ENCODE measurements around the gene RIOK1.
"Not testable (repeated sequence)": the region's sequence is repeated elsewhere in the genome, so short reads cannot be mapped to it uniquely, and the experiment has no call there.

RIOK1 gene

DNA sequence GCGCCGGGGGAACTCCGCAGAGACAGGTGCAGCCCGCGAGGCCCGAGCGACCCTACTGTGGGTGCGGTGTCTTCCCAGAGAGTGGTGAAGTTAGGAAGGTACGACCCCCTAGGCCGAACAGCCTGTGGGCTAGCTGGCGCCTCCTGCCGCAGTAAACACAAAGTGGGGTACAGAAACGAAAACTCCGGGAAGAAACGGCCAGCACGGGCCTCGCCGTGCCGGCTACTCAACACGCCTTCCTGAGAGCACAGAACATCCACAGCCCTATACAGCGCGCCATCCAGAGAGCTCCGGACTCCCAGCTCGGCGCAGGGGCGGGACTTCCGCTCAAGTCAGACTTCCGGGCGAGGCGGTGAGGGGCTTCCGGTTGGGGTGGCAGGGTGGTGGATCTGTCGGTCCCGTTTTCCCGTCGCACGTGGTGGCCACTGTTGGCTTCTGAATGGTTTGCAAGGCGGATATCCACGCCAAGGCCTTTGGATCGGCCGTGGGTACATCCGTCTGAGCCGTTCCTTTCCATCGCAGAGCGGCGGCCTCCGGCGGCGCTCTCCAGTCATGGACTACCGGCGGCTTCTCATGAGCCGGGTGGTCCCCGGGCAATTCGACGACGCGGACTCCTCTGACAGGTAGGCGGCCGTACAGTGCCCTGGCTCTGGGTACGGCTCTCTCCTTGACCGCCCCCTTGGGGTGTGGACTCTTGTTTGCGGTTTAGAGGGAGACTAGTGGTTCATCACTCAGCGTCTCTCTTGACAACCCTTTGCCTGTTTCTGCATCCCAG is at the start of gene RIOK1, which contains the start of gene CAGE1:
Gene RIOK1, plus strand, starts transcription at position 358 of the 775 bp plus-strand sequence. Its CDS starts 195 bp downstream, at position 553.
Gene CAGE1, minus strand, starts transcription at position 292 of the 775 bp plus-strand sequence. CDS start 2,569 bp downstream, outside the sequence.
- DNase-seq = peak; percentile 79

DNA sequence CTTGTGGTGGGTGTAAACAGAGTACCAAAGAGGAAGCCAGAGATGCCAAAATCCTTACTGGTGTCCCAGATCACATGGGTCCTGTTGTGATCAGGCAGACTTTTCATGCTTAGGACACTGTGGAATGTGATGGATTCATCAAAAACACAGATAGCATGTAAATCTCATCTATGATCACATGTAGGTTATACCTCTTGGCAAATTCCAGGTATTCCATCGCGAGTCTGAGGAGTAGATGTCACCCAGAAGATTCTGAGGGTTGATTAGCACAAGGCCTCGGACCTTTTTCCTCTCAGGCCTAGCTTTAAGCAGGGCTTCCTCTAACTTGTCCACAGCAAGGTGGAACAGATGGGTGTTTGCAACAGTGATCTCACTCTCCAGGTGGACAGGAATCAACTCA is 48.3 kb upstream of the RIOK1 start:
- DNase-seq = no peak

DNA sequence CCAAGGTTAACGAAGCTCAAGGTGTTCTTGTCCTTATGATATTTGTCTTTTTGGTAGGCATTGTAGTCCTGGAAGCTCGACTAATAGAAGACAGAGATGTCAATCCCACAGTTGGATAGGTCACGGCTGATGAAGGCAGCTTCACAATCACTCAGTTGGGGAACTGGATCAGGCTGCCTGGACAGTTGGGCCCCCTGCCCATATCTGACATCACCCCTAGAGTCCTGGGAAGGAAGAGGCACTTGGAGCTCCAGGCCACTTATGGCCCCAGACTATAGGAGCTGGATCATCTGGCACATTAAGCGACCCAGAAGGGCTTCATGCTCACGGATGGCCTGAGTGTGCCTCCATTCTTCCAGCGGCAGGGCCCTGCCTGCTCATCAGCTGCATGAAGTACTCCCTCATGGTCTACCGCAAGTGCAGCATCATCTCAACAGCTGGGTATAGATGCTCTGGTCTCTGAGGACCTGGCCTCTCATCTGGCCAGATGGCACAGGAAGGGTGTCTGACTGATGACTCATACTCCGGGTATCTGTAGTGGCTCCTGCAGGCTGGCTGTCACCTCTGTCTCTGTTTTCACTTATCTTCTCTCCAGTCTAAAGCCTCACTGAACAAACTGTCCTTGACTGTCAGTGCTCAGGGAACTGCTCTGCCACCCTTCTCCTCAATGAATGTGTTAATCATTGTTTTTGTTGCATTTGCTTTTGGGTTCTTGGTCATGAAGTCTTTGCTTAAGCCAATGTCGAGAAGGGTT is 47.4 kb upstream of the RIOK1 start:
- no peak for DNase-seq

DNA sequence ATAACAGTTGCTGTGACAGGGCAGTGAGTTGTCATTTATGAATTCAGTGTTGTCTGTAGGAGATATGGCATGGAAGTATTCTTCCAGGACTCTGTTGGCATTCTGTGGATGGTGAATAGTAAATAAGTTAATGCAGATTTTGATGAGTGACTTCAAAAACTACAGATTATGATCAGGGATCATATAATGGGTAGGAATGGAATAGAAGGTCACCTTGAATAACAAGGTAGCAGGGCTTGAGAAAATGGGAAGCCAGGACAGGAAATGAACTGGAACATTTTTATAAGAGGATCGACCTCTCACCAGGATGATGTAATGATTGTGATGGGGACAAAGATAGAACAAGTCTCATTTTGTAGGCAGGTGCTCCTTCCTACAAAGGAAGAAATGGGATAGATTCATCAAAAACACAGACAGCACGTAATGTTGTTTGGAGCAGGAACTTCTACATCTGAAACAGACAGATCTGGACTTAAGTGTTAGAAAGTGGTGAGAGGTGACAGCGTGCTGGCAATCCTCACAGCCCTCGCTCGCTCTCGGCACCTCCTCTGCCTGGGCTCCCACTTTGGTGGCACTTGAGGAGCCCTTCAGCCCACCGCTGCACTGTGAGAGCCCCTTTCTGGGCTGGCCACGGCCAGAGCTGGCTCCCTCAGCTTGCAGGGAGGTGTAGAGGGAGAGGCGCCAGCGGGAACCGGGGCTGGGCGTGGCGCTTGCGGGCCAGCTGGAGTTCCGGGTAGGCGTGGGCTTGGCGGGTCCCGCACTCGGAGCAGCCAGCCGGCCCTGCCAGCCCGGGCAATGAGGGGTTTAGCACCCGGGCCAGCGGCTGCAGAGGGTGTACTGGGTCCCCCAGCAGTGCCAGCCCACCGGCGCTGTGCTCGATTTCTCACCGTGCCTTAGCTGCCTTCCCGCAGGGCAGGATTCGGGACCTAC is 45.8 kb upstream of the RIOK1 start:
- DNase-seq = no peak

DNA sequence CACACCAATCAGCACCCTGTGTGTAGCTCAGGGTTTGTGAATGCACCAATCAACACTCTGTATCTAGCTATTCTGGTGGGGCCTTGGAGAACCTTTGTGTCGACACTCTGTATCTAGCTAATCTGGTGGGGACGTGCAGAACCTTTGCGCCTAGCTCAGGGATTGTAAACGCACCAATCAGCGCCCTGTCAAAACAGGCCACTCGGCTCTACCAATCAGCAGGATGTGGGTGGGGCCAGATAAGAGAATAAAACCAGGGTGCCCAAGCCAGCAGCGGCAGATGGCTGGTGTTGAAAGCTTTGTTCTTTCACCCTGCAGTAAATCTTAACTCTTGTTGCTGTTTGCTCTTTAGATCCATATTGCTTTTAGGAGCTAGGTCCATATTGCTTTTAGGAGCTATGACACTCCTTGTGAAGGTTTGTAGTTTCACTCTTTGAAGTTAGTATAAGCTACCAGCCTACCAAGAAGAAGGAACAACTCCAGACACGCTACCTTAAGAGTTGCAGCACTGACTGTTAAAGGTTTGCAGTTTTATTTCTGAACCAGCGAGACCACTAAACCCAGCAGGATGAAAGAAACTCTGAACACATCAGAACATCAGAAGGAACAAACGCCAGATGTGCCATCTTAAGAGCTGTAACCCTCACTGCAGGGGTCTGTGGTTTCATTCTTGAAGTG is 44.7 kb upstream of the RIOK1 start:
- DNase-seq = not testable (repeated sequence)

DNA sequence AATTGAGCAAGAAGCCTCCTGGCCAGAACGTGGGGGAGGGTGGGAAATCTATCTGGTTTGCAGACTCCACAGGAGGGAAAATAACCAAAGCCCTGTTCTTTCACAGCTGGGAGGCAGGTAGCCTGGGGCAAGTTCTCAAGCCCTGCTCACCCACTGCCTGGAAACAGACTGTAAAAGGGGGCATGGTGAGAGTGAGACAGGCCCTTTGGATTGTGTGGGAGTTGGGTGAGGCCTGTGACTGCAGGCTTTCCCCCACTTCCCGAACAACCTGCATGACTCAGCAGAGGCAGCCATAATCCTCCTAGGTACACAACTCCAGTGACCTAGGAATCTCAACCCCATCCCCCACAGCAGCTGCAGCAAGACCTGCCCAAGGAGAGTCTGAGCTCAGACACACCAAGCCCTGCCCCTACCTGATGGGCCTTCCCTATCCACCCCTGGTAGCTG is 42.0 kb upstream of the RIOK1 start:
- peak; percentile 2 for DNase-seq

DNA sequence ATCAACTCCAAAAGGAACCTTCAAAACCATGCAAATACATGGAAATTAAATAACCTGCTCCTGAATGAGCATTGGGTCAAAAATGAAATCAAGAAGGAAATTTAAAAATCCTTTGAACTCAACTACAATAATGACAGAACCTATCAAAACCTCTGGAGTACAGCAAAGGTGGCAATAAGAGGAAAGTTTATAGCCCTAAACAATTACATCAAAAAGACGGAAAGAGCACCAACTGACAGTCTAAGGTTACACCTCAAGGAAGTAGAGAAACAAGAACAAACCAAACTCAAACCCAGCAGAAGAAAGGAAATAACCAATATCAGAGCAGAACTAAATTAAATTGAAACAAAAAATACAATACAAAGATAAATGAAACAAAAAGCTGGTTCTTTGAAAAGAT is 39.0 kb upstream of the RIOK1 start:
- not testable (repeated sequence) for DNase-seq

DNA sequence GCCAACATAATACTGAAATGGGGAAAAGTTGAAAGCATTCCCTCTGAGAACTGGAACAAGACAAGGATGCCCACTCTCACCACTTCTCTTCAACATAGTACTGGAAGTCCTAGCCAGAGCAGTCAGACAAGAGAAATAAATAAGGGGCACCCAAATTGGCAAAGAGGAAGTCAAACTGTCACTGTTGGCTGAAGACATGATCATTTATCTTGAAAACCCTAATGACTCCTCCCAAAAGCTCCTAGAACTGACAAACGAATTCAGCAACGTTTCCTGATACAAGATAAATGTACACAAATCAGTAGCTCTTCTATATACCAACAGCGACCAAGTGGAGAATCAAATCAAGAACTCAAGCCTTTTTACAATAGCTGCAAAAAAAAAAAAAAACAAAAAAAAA is 37.7 kb upstream of the RIOK1 start:
- not testable (repeated sequence) for DNase-seq

DNA sequence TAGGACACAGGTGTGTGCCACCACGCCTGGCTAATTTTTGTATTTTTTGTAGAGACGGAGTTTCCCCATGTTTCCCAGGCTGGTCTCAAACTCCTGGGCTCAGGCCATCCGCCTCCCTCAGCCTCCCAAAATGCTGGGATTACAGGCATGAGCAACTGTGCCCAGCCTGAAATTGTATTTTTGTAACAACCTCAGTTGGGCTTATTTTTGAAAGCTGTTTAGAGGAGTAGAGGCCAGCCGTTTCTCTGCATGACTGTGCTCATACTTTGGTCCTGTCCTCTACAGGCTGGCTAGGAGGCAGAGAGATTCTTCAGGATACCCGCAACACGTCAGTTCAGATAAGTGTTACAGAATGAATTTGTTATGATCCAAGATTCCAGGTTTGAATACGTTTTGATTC is 22.2 kb upstream of the RIOK1 start:
- no peak for DNase-seq

DNA sequence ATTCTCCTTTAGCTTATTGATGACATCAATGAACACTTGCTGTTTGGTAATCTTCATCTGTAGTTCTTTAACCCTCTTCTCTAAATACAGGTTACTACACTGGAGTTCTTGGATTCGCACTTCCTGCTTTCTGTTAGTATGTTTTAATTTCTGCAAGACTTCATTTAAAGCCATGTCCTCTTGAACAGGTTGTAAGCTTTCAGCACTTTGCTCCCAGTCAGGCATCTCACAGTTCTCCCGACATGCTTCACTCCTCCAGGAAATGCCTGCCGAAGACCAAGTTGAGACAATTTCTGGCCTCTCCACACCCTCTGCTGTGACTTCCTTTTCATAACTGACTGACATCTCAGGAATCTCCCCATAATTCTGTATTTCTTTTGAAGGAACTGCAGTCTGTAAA is 15.9 kb upstream of the RIOK1 start:
- DNase-seq = no peak

DNA sequence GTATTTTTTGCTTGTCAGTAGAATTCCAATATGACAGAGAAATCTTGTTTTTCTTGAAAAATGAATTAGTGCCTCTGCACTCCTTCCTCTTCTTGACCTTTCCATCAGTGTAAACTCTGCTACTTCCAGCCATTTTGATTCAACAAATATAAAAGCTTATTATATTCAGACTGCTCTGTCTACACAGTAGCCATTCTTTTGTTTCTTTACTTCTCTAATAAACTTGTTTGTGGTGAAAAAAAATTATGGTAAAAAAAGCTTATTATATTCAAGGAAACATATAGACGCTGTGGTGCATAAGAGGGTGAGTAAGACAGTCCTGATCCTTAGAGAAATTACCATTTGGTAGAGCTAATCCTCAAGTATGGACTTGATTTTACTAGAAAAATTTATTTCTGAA is 11.6 kb upstream of the RIOK1 start:
- DNase-seq = no peak

DNA sequence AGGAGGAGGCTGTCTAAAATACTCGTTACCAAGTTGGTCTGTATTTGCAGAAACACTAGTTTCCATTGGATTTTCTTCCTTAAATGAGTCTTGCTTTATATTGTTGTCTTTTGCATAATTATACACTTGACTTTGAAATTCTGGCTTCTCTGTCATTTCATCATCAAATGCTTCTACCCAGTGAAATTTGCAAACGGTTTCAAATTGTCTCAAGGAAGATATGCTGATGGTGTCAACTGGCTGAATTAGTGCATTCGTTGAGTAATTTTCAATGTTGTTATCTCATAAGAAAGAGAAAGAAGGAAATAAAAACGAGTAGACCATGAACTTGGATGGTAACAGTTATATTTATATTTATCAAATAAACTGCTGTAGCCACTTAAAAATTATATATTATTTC is 10.9 kb upstream of the RIOK1 start:
- DNase-seq = no peak

DNA sequence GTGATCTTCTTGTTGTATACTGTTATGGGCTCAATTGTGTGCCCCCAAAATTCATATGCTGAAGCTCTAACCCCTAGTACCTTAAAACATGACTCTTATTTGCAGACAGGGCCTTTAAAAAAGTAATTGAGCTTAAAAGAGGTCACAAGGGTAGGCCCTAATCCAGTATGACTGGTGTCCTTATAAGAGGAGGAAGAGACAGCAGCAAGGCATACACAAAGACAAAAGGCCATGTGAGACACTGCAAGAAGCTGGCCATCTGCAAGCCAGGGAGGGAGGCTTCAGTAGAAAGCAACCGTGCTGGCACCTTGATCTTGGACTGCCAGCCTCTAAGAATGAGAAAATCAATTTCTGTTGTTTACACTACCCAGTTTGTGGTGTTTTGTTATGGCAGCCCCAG is 8.5 kb upstream of the RIOK1 start:
- DNase-seq = no peak

DNA sequence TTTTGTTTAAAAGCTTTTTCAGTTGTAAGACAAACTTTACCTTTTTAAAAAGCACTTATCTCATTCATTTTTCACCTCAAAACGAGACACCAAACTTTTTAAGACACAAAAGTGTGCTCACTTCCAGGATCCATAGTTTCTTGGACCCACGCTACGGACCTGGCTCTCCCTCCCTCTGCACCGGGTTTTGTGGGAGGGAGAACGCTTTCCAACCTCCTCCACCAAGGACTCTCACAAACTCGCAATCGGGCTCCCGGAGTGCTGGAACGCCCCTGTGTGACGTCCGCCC is 502 bp upstream of the RIOK1 start:
- DNase-seq = no peak

DNA sequence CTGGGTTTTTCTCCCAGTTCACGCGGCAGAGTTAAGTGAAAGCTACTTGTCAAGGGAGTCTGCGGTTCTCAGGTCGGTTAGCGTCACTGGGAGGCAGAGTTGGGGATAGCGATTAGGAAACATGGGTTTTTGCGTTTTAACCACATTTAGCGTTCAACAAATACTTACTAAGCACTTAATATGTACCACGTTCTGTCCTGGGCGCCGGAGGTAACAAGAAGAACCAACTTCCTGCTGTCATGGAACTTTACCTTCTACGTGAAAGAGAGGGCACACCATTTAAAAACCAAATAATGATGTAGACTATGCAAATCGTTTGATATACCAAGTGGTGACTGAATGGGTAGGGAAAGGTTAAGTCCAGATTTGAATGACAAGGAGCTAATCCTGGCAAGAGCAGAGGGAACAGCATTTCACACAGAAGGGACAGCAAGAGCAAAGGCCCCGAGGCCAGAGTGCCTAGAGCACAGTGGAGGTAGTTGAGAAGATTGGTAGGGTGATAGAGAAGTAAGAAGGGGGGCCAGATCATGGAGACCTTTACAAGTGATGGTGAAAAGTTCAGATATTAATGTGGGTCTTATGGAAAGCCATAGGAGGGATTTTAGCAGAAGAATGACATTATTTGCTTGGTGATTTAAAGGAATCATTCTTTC is 744 bp downstream of the RIOK1 start:
- DNase-seq = no peak

DNA sequence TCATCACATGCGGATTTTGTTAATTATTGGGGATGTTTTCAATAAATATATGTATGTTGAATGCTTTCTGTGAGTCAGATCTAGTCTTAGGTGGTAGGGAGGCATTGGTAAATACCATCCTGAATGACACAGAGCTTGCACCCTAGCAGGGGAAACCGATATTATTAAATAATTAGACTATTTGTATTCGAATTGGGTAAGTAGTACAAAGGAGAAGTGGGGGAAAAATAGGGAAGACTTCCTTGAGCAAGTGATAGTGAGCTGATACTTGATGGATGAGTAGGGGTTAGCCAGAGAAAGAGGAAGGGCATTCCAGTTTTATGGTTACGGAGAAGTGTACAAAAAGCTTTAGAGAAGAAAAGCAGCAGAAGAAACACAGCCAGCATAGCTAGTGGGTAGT is 1.5 kb downstream of the RIOK1 start:
- no peak for DNase-seq

DNA sequence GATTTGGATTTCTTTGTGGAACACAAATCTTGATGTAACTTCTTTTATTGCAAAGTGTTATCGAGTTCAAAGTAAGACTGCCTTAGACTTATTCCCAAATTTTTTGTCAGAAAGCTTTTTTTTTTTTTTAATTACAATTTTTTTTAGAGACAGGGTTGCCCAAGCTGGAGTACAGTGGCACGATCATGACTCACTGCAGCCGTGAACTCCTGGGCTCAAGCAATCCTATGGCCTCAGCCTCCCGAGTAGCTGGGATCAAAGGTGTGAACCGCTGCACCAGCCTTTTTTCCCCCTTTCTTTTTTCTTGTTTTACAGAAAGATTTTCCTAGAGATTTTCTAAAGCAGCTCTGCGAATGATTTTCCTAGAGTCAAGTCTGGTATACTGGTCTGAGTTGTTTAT is 2.8 kb downstream of the RIOK1 start:
- DNase-seq = no peak

DNA sequence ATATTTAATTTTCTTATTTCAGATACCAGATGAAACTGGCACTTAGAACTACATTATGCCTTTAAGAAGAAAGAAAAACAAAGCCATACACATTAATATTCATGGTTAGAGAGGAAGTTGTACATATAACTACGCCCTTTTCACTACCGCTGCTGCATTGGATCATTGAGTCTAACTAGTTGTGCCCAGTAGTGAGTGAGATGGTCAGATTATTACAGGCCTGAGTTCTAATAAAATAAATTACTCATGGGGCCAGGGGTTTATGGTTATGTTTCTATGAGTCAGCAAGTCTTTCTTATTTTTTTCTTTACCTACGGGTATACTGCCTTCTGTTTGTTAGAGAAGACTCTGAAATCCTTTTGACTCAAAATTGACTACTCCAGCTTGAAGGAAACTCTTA is 11.5 kb downstream of the RIOK1 start:
- no peak for DNase-seq

DNA sequence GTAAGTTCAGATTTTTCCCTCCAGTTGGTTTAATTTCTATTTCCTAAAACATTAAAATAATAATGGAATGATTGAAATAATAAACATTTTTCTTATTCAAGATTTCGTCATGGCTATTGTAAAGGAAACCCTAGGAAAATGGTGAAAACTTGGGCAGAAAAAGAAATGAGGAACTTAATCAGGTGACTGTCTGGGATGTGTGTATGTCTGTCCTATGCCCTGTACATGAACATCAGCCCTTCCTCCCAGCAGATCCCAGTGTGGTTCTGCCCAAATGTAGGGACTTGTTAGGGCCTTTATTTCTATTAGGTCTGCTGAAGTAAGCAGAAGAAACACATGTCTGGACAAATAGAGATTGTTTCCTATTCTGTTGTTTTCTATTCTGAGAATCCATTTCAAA is 13.1 kb downstream of the RIOK1 start:
- no peak for DNase-seq

DNA sequence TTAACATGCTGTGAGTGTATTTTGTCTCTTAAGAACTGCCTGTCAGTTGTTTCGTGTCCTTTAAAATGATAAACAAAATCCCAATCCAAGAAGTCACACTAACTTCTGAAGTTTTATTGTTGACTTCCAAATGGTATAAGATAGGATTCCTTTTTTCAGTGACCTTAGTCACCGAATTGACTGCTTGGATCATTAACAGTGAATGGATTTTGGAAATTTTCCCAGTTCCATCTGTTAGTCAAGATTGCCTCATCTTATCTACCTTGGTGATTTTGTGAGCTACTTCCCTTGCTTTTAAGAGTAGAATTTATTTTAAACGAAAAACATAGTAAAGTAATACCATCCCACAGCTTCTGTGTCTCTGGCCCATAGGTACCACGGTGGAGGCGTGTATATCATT is 14.9 kb downstream of the RIOK1 start:
- DNase-seq = no peak

DNA sequence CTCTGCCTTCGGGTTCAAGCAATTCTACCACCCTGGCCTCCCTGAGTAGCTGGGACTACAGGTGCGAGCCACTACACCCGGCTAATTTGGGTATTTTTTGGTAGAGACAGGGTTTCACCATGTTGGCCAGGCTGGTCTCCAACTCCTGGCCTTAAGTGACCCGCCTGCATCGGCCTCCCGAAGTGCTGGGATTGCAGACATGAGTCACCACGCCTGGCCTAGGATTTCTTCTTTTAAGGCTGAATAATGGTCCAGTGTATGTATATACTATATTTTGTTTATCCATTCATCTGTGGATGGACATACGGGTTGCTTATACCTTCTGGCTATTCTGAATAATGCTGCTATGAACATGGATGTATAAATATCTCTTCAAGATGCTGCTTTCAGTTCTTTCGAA is 17.1 kb downstream of the RIOK1 start:
- no peak for DNase-seq

DNA sequence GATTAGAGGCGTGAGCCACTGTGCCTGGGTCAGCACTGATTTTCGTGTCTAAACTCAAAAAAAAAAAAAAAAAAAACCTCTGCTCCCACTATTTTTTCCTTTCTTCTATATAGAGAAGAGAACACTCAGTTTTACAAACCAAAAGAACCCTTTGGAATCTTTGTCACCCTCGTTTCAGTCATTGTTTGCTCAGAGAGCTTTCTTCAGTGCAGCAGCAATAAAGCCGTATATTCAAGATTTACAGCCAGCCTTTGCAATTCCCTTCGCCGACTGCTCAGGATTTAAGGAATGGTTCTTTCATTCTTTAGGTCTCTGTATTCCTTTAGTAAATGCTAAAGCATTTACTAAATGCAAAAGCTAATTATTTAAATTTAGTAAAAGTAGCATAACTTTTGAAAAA is 20.1 kb downstream of the RIOK1 start:
- no peak for DNase-seq
